HG02588 (cell line): Measurements from ENCODE around the gene KCNN4.
A peak's percentile ranks its signal among the peaks of the same experiment; 100 is the strongest.
"Not testable (repeated sequence)": the region's sequence is repeated elsewhere in the genome, so short reads cannot be mapped to it uniquely, and the experiment has no call there.

Source experiments
- ATAC-seq: cut with Tn5 transposase; IDR thresholded peaks from one replicate; pipeline ENCODE4 v1.9.1; 2021; ENCODE audit warnings: mild to moderate bottlenecking, moderate library complexity; ENCODE audit not compliant: unreplicated experiment

Gene KCNN4

DNA sequence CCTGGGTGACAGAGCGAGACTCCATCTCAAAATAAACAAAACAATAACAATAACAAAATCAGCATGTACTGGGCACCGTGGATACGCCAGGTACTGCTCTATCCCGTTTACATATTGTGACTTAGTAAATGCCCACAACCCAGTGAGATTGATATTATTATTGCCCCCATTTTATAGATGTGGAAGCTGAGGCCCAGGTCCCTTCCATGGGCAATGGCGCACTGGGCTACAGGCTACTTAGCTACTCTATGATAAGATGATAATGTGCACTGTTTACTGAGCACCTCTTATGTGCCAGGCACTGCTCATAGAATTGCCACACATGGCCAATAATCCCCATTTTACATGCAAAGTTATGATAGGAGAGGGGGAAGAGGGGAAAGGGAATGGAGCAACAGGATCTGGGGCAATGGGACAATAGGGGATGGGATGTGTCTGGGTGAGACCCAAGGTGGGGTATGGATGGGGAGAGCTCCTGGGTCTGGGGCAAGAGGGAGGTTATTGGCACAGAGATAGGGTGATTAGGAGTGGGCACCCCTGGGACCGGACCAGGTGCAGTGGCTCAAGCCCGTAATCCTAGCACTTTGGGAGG lies 5.4 kb downstream of the KCNN4 start:
- ATAC-seq: no peak

DNA sequence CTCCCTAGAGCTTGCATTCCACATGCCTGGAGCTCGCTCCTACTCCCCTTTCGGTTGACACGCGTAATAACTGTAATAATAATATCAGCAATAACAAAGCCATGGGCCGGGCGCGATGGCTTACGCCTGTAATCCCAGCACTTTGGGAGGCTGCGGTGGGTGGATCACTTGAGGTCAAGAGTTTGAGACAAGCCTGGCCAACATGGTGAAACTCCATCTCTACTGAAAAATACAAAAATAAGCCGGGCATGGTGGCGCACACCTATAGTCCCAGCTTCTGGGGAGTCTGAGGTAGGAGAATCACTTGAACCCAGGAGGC lies 5.9 kb downstream of the KCNN4 start:
- ATAC-seq: not testable (repeated sequence)

- ATAC-seq: no peak
These were observed 6.5 kb downstream of the KCNN4 start for GRCh38 chr19:43774103-43774939.

- ATAC-seq: no peak
These were observed 7.1 kb downstream of the KCNN4 start for GRCh38 chr19:43773725-43774102.

DNA sequence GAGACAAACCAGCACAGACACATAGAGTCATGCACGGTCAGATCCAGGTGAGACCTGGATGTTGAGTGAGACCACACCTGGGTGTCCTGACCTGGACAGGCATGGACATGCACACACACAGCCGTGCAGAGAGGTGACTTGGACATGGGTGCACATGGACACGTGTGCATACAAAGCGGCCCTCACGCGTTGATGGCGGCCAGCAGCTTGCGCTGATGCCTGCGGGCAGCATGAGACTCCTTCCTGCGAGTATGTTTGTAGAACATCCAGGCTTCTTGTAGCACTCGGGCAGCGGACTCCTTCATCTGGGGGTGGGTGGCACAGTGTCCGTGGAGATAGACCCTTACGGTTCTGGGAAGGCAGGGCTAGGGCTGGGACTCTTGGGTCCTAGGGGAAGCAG lies 11.5 kb downstream of the KCNN4 start:
- no peak for ATAC-seq

DNA sequence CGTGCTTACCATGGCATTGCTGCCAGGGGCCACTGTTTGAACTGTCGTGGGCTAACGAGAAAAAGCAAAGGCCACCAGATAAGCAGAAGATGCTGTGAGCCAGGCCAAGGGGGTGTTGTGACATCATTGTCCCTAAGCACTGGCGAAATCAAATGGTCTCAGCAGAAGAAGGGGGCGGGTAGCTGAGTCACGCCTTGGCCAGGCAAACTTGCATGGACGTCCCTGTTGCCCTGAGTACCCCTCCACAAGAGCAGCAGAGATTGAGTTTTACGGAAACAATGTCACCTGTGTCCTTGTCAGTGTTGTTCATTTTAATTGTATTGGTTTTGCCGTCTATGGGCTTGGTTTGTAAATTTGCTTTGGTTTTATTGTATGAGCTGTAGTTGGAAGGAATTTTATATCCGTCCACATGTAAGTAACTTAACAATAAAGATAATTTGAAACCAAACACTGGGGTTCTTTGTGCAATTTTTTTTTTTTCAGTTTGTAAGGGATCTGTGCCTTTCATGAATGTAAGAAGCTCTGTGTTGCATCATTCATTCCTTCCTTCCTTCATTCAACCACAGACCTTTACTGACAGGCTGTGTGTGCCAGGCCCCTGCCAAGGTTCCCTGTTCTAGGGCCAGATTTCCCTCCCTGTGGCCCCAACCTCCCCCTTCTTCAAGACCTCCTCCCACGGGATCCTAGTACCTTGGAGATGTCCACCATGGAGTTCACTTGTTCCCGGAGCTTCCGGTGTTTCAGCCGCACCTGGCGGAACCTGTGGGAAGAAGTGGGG lies 12.3 kb downstream of the KCNN4 start:
- ATAC-seq: no peak

GRCh38 chr19:43767818-43768217 lies 13.0 kb downstream of the KCNN4 start:
- ATAC-seq: no peak

DNA sequence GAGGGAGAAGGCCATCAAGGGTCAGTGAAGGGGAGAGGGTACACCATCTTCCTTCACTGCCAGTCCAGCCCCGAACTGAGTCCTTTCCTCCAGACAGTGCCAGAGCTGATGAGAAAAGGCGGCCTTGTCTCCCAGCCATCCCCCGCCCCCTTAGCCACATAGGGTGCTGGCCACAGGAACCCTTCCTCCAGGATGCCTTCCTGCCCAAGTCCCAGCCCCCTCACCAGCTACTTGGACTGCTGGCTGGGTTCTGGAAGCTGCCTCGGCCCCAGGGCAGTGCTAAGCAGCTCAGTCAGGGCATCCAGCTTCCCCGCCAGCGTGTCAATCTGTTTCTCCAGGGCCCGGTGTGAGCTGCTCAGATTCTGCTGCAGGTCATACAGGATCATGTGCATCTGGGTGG lies 13.5 kb downstream of the KCNN4 start:
- ATAC-seq: no peak

DNA sequence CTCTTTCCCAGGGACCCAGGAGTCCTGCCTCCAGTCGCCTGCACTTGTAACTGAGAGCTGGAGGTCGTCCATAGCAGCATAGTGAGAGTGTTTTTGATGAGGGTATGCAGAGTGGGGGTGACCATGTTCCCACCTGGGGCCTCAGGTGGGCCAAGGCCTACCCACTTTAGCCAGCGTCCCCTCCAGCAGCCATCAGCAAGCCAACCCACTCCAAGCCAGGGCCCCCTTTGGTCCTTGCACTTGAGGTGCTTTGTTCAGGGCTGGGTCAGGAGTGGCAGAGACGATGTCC lies 14.1 kb downstream of the KCNN4 start:
- ATAC-seq: no peak

DNA sequence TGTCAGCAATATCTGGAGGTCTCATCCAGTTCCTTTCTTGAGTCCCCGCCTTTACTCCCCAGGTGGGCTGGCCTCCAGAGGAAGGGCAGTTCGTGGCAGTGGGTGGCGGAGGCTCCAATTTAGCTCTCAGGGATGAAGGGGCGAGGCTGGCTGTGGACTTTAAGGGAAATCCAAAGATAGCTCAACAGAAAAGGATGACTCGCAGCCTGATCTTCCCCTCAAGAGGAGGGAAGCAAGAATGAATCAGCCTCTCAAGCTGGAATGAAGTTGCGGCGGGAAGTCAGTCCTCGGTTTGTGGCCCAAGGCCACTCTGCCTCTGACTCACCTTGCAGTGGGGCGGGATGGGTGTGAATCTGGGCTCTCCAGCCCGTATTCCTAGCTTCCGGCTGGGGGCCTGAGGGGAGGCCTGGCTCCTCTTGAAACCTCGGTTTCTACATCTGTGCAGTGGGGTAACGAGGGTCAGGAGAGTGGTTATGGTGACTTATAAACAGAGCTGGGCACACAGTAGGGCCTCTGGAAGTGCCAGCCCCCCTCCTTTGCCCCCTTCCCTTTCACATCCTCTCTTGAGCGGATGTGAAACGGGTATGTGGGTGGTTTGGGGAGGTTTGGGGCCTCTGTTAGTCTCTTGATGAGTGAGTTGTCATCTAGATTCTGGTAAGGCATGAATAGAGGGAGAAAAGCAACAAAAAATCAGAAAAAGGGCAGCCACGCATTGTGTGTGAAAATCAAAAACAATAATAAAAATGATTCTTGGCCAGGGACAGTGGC lies 15.5 kb downstream of the KCNN4 start:
- ATAC-seq: peak; percentile 57

DNA sequence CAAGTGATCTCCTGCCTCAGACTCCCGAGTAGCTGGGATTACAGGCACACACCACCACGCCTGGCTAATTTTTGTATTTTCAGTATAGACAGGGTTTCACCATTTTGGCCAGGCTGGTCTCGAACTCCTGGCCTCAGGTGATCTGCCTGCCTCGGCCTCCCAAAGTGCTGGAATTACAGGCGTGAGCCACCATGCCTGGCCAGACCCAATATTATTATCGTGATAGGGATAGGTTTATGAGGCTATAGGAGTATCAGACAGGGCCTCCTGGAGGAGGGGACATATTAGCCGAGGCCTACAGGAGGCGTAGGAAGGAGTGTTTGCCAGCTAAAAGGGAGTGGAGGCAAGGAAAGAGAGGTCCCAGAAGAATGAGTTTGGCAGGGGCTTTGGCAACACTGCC lies 16.1 kb downstream of the KCNN4 start:
- ATAC-seq: not testable (repeated sequence)

DNA sequence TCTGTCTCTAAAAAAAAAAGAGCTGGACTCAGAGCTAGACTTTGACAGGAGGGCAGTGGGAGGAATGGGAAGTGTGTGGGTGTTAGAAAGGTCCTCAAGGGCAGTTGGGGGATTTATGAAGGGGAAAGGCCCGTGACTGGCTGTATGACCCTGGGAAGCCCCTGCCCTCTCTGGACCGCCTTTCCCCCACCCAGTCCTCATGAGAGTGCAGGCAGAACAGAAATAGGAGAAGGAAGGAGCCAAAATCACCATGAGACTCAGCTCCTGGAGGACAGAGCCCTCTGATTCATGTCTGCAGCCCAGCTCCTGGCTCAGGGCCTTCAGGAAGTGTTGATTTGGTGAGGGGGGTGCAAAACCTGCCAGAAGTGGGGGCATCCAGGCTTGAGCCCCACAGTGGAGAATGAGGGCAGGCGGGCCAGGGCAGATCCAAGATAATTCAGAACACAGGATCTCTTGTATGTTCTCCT lies 17.3 kb downstream of the KCNN4 start:
- no peak for ATAC-seq

- ATAC-seq: no peak
These were observed 18.0 kb downstream of the KCNN4 start for GRCh38 chr19:43762814-43763213.

DNA sequence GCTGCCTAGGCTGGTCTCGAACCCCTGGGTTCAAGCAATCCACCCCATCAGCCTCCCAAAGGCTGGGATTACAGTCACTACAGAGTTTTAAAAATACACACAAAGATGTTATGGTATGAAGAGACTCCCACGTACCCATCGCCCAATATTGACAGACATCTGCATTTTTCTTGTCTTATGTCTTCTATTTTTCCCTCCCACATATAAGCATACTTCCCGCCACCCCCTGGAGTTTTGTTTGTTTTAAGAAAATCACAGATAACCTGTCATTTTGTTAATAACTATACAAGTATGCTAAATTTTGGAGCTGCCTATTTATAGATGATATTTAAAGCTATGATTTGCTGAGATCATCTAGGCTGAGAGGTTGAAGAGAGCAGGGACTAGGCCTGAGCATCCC lies 19.8 kb downstream of the KCNN4 start:
- ATAC-seq: no peak

DNA sequence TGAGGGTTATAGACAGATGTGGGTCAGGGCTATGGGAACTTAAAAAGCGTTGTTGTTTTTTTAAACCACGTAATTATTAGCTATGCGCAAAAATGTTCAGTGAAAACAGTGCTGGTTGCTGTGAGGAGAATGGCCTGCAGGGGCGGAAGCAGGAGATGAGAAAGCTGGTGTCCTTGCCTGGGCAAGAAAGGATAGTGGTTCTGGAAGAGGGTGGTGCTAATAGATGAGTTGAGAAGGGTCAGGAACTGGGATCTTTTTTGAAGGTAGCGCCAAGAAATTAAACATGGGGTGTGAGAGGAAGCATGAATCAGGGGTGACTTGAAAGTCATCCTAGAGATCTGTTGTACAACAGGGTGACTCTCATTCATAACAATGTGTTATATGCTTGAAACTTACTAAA lies 21.3 kb downstream of the KCNN4 start:
- no peak for ATAC-seq

DNA sequence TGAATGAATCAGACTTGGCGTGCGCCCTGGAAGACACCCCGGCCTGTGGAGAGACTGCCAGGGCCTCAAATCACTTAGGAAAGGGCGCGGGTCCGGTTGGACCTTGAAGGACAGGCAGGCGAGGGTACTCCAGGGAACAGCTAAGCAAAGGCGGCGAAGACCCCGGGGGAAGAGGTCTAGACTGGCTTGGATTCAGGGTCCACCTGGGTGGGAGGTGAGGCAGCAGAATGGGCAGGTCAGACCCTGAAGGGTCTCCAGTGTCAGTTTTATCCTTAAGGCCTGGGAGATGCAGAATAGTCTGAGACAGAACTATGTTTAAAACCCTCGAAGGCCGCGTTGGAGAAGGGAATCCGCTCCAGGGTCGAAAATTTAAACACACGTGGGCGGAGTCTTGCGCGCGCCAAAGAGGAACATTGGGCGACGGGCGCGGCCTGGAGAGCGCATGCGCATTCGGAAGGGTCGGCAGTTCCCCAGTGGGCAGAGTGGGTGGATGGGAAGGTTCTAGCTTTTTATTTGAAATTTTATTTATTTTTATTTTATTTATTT lies 25.4 kb downstream of the KCNN4 start:
- peak; percentile 20 for ATAC-seq

- peak; percentile 54 for ATAC-seq
These were observed 26.1 kb downstream of the KCNN4 start, which contains the start of gene SMG9 for GRCh38 chr19:43754503-43755255. SMG9 (minus strand) TSS chr19:43754962; CDS start chr19:43750741, 4,221 bp downstream.

DNA sequence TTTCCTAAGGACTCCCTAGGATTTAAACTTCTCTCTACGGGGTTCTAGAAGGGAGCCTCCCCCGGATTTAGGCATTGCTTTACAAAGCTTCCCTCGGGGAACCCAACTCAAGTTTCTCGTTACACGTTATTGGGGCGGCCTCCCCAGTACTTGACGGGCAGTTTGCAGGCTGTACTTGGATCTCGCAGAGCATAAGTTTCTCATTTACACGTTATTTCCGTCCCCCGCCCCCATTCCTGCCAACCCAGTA lies 26.6 kb downstream of the KCNN4 start:
- ATAC-seq: no peak

GRCh38 chr19:43752287-43752875 lies 28.4 kb downstream of the KCNN4 start:
- ATAC-seq: no peak
